Neuron (in vitro differentiated cells): ENCODE results near the gene ALOX5AP.

Experiments used
- H2AFZ ChIP-seq: one replicate; pipeline ENCODE4 v1.6.1; 2013; ENCODE audit warnings: low read depth, mild to moderate bottlenecking, inconsistent platforms, low read length, moderate library complexity
- H3K27me3 ChIP-seq: one replicate; pipeline ENCODE4 v1.6.1; 2013; ENCODE audit warnings: low read length; ENCODE audit not compliant: insufficient read depth
- H3K36me3 ChIP-seq: one replicate; pipeline ENCODE4 v1.6.1; 2013; ENCODE audit warnings: low read length; ENCODE audit not compliant: insufficient read depth
- H3K4me1 ChIP-seq: one replicate; pipeline ENCODE4 v1.6.1; 2013; ENCODE audit warnings: low read length; ENCODE audit not compliant: insufficient read depth
- H3K4me3 ChIP-seq: 2 replicates; pipeline ENCODE4 v1.5.1; 2013; ENCODE audit warnings: mild to moderate bottlenecking, low read length, moderate library complexity
- H3K9me3 ChIP-seq: one replicate; pipeline ENCODE4 v1.6.1; 2013; ENCODE audit warnings: low read length

Gene ALOX5AP

GRCh38 chr13:30704596-30704995 lies 30.7 kb upstream of the ALOX5AP start:
- Histone ChIP-seq H2AFZ (no peak overlapping the region), H3K36me3 (no peaks in the 10 kb centered on the region), H3K4me3 (no peak overlapping the region), H3K27me3 (no peaks in the 10 kb centered on the region), H3K9me3 (no peaks in the 10 kb centered on the region), H3K4me1 (no peaks in the 10 kb centered on the region)

- Histone ChIP-seq H3K36me3 (no peaks in the 10 kb centered on the region), H3K27me3 (no peaks in the 10 kb centered on the region), H3K4me3 (no peak overlapping the region), H3K4me1 (no peaks in the 10 kb centered on the region), H2AFZ (no peak overlapping the region), H3K9me3 (no peaks in the 10 kb centered on the region)
Observed at GRCh38 chr13:30705680-30706079, 29.7 kb upstream of the ALOX5AP start.

GRCh38 chr13:30708541-30708940 lies 26.8 kb upstream of the ALOX5AP start:
- Histone ChIP-seq H3K4me1 (no peaks in the 10 kb centered on the region), H3K36me3 (no peaks in the 10 kb centered on the region), H2AFZ (no peak overlapping the region), H3K27me3 (no peaks in the 10 kb centered on the region), H3K4me3 (no peak overlapping the region), H3K9me3 (no peaks in the 10 kb centered on the region)

- H3K9me3 ChIP-seq, result no peaks in the 10 kb centered on the region
- H2AFZ ChIP-seq, result no peak overlapping the region
- H3K4me1 ChIP-seq, result no peaks in the 10 kb centered on the region
- no peaks in the 10 kb centered on the region for H3K36me3 ChIP-seq
- no peaks in the 10 kb centered on the region for H3K27me3 ChIP-seq
- H3K4me3 ChIP-seq, result no peak overlapping the region
Observed at GRCh38 chr13:30710442-30710841, 24.9 kb upstream of the ALOX5AP start.

GRCh38 chr13:30711375-30711774 lies 24.0 kb upstream of the ALOX5AP start:
- Histone ChIP-seq H3K9me3 (no peaks in the 10 kb centered on the region), H3K4me1 (no peaks in the 10 kb centered on the region), H3K4me3 (no peak overlapping the region), H3K36me3 (no peaks in the 10 kb centered on the region), H2AFZ (no peak overlapping the region), H3K27me3 (no peaks in the 10 kb centered on the region)

GRCh38 chr13:30711837-30712236 lies 23.5 kb upstream of the ALOX5AP start:
- Histone ChIP-seq H3K4me3 (no peak overlapping the region), H3K36me3 (no peaks in the 10 kb centered on the region), H3K9me3 (no peaks in the 10 kb centered on the region), H2AFZ (no peak overlapping the region), H3K4me1 (no peaks in the 10 kb centered on the region), H3K27me3 (no peaks in the 10 kb centered on the region)

- H3K4me3 ChIP-seq, result no peak overlapping the region
- no peaks in the 10 kb centered on the region for H3K9me3 ChIP-seq
- no peaks in the 10 kb centered on the region for H3K36me3 ChIP-seq
- H3K4me1 ChIP-seq, result no peaks in the 10 kb centered on the region
- H2AFZ ChIP-seq, result no peak overlapping the region
- no peaks in the 10 kb centered on the region for H3K27me3 ChIP-seq
Observed at GRCh38 chr13:30712536-30713532, 22.5 kb upstream of the ALOX5AP start.

- H3K36me3 ChIP-seq, result no peaks in the 10 kb centered on the region
- H3K4me1 ChIP-seq, result no peaks in the 10 kb centered on the region
- no peaks in the 10 kb centered on the region for H3K27me3 ChIP-seq
- H3K9me3 ChIP-seq, result no peaks in the 10 kb centered on the region
- H3K4me3 ChIP-seq, result no peak overlapping the region
- H2AFZ ChIP-seq, result no peak overlapping the region
Observed at GRCh38 chr13:30714629-30715371, 20.5 kb upstream of the ALOX5AP start.

GRCh38 chr13:30715372-30715756 lies 20.0 kb upstream of the ALOX5AP start:
- H3K4me1 ChIP-seq, result no peaks in the 10 kb centered on the region
- no peak overlapping the region for H2AFZ ChIP-seq
- no peaks in the 10 kb centered on the region for H3K27me3 ChIP-seq
- no peaks in the 10 kb centered on the region for H3K9me3 ChIP-seq
- no peak overlapping the region for H3K4me3 ChIP-seq
- H3K36me3 ChIP-seq, result no peaks in the 10 kb centered on the region

GRCh38 chr13:30715837-30716236 lies 19.5 kb upstream of the ALOX5AP start:
- no peaks in the 10 kb centered on the region for H3K9me3 ChIP-seq
- H3K27me3 ChIP-seq, result no peaks in the 10 kb centered on the region
- H3K4me3 ChIP-seq, result no peak overlapping the region
- no peaks in the 10 kb centered on the region for H3K4me1 ChIP-seq
- H2AFZ ChIP-seq, result no peak overlapping the region
- H3K36me3 ChIP-seq, result no peaks in the 10 kb centered on the region

GRCh38 chr13:30718661-30719524 lies 16.4 kb upstream of the ALOX5AP start:
- Histone ChIP-seq H3K4me3 (no peak overlapping the region), H3K27me3 (no peaks in the 10 kb centered on the region), H3K4me1 (no peaks in the 10 kb centered on the region), H3K36me3 (no peaks in the 10 kb centered on the region), H3K9me3 (no peaks in the 10 kb centered on the region), H2AFZ (no peak overlapping the region)

GRCh38 chr13:30719525-30719914 lies 15.8 kb upstream of the ALOX5AP start:
- Histone ChIP-seq H3K4me1 (no peaks in the 10 kb centered on the region), H3K4me3 (no peak overlapping the region), H3K27me3 (no peaks in the 10 kb centered on the region), H3K36me3 (no peaks in the 10 kb centered on the region), H2AFZ (no peak overlapping the region), H3K9me3 (no peaks in the 10 kb centered on the region)
